Measurements from ENCODE around the gene PRG3.

PRG3 gene

DNA sequence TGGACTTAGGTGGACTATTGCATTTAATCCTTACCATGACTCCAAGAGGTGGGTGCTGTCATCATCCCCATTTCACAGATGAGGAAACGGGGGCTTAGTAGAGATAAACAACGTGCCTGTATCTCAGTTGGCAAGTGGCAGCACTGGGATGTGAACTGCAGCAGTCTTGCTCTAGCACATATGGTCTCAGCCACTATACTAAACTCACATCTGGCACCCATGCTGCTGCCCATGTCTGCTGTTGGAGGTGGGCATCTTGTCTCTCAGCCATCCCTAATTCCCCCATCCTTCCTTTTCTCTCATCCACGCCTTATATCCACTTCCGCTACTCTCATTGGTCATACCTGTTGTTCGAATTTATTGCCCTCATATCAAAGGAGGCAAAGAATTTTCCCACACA, 3.8 kb downstream of the PRG3 start:
- CTCF ChIA-PET: interaction anchor here (1.2 to 1.6 kb wide), 2 partner anchors 10 to 22 kb away, joined by 3 to 6 read pairs; no protein-coding TSS in a partner anchor
- Histone ChIP-seq H3K4me1 (ENCODE audit: control extremely low read depth in 1 of 4, control insufficient read depth in 4 of 4, insufficient read depth in 4 of 4, low read length in 3 of 4) (peaks cover 0 to 8% (median 6%) of the 10 kb centered on the region in 4 experiments), H3K27ac (ENCODE audit: insufficient read depth in 1 of 2, low read depth in 1 of 2, low read length in 2 of 2, poor library complexity in 1 of 2, severe bottlenecking in 2 of 2) (no peak overlapping the region), H3K27me3 (replicated peaks in 2 of 5; ENCODE audit: control insufficient read depth in 4 of 5, insufficient read depth in 5 of 5, low read length in 4 of 5) (peaks cover 0 to 4% (median 0%) of the 10 kb centered on the region in 5 experiments), H3K9me3 (ENCODE audit: control extremely low read depth in 1 of 5, control insufficient read depth in 4 of 5, insufficient read depth in 2 of 5, low read depth in 1 of 5, low read length in 4 of 5) (no peaks in the 10 kb centered on the region), H3K36me3 (ENCODE audit: control insufficient read depth in 4 of 4, insufficient read depth in 4 of 4, low read length in 3 of 4) (no peaks in the 10 kb centered on the region), H3K4me3 (ENCODE audit: control insufficient read depth in 1 of 7, extremely low read depth in 1 of 7, insufficient read depth in 4 of 7, low read depth in 2 of 7, low read length in 6 of 7) (no peak overlapping the region)
- no peak for DNase-seq
- 83% methylated on average over 4 of the region's 5 CpGs for whole genome bisulfite sequencing (ENCODE audit: insufficient coverage)
- POLR2A ChIA-PET: no interaction called here

- peaks cover 0 to 8% (median 7%) of the 10 kb centered on the region in 4 experiments for H3K4me1 ChIP-seq (ENCODE audit: control extremely low read depth in 1 of 4, control insufficient read depth in 4 of 4, insufficient read depth in 4 of 4, low read length in 3 of 4)
- POLR2A ChIA-PET: no interaction called here
- CTCF ChIA-PET: interaction anchor here (0.6 to 1.6 kb wide), 3 partner anchors 10 to 23 kb away, joined by 3 to 6 read pairs (median 4); no protein-coding TSS in a partner anchor
- no peak overlapping the region for H3K27ac ChIP-seq (ENCODE audit: insufficient read depth in 1 of 2, low read depth in 1 of 2, low read length in 2 of 2, poor library complexity in 1 of 2, severe bottlenecking in 2 of 2)
- peaks cover 0 to 4% (median 0%) of the 10 kb centered on the region in 5 experiments for H3K27me3 ChIP-seq (replicated peaks in 2 of 5; ENCODE audit: control insufficient read depth in 4 of 5, insufficient read depth in 5 of 5, low read length in 4 of 5)
- no peak overlapping the region for H3K4me3 ChIP-seq (ENCODE audit: control insufficient read depth in 1 of 7, extremely low read depth in 1 of 7, insufficient read depth in 4 of 7, low read depth in 2 of 7, low read length in 6 of 7)
- DNase-seq: no peak
- WGBS (ENCODE audit: insufficient coverage): 60% methylated on average over 15 of the region's 26 CpGs
- H3K9me3 ChIP-seq (ENCODE audit: control extremely low read depth in 1 of 5, control insufficient read depth in 4 of 5, insufficient read depth in 2 of 5, low read depth in 1 of 5, low read length in 4 of 5): no peaks in the 10 kb centered on the region
- H3K36me3 ChIP-seq (ENCODE audit: control insufficient read depth in 4 of 4, insufficient read depth in 4 of 4, low read length in 3 of 4): no peaks in the 10 kb centered on the region
These were observed 4.6 kb downstream of the PRG3 start for GRCh38 chr11:57376095-57377090.

- ChIA-PET CTCF (no interaction called here), POLR2A (no interaction called here)
- Histone ChIP-seq H3K36me3 (ENCODE audit: control insufficient read depth in 4 of 4, insufficient read depth in 4 of 4, low read length in 3 of 4) (no peaks in the 10 kb centered on the region), H3K4me3 (ENCODE audit: control insufficient read depth in 1 of 7, extremely low read depth in 1 of 7, insufficient read depth in 4 of 7, low read depth in 2 of 7, low read length in 6 of 7) (no peak overlapping the region), H3K27me3 (replicated peaks in 2 of 5; ENCODE audit: control insufficient read depth in 4 of 5, insufficient read depth in 5 of 5, low read length in 4 of 5) (peaks cover 0 to 4% (median 0%) of the 10 kb centered on the region in 5 experiments), H3K27ac (ENCODE audit: insufficient read depth in 1 of 2, low read depth in 1 of 2, low read length in 2 of 2, poor library complexity in 1 of 2, severe bottlenecking in 2 of 2) (no peak overlapping the region), H3K9me3 (ENCODE audit: control extremely low read depth in 1 of 5, control insufficient read depth in 4 of 5, insufficient read depth in 2 of 5, low read depth in 1 of 5, low read length in 4 of 5) (no peaks in the 10 kb centered on the region), H3K4me1 (ENCODE audit: control extremely low read depth in 1 of 4, control insufficient read depth in 4 of 4, insufficient read depth in 4 of 4, low read length in 3 of 4) (peaks cover 0 to 13% (median 7%) of the 10 kb centered on the region in 4 experiments)
- no peak for DNase-seq
- WGBS (ENCODE audit: insufficient coverage): 20% methylated on average over 2 of the region's 2 CpGs
These were observed 5.5 kb downstream of the PRG3 start for GRCh38 chr11:57375490-57375889.

DNA sequence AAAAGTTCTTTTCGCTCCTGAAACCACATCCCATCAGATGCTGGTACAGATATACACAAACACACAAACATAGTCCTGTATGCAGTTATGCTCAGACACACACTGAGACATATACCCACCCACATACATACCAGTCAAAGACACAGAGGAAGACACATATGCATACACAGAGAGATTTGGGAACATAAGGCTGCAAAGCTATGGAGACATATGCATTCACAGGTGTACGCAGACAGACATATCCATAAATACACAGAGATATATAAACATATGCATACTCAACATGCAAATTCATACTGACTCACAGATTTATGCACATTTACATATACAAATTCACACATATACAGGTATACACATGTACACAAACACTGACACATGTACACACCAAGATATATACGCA, 6.0 kb downstream of the PRG3 start:
- CTCF ChIA-PET: no interaction called here
- no peak for DNase-seq
- POLR2A ChIA-PET: no interaction called here
- Histone ChIP-seq H3K4me1 (ENCODE audit: control extremely low read depth in 1 of 4, control insufficient read depth in 4 of 4, insufficient read depth in 4 of 4, low read length in 3 of 4) (peaks cover 0 to 13% (median 7%) of the 10 kb centered on the region in 4 experiments), H3K36me3 (ENCODE audit: control insufficient read depth in 4 of 4, insufficient read depth in 4 of 4, low read length in 3 of 4) (no peaks in the 10 kb centered on the region), H3K9me3 (ENCODE audit: control extremely low read depth in 1 of 5, control insufficient read depth in 4 of 5, insufficient read depth in 2 of 5, low read depth in 1 of 5, low read length in 4 of 5) (no peaks in the 10 kb centered on the region), H3K4me3 (ENCODE audit: control insufficient read depth in 1 of 7, extremely low read depth in 1 of 7, insufficient read depth in 4 of 7, low read depth in 2 of 7, low read length in 6 of 7) (no peak overlapping the region), H3K27ac (ENCODE audit: insufficient read depth in 1 of 2, low read depth in 1 of 2, low read length in 2 of 2, poor library complexity in 1 of 2, severe bottlenecking in 2 of 2) (no peak overlapping the region), H3K27me3 (replicated peaks in 2 of 5; ENCODE audit: control insufficient read depth in 4 of 5, insufficient read depth in 5 of 5, low read length in 4 of 5) (peaks cover 0 to 4% (median 0%) of the 10 kb centered on the region in 5 experiments)
- WGBS (ENCODE audit: insufficient coverage): 92% methylated on average over 2 of the region's 3 CpGs

DNA sequence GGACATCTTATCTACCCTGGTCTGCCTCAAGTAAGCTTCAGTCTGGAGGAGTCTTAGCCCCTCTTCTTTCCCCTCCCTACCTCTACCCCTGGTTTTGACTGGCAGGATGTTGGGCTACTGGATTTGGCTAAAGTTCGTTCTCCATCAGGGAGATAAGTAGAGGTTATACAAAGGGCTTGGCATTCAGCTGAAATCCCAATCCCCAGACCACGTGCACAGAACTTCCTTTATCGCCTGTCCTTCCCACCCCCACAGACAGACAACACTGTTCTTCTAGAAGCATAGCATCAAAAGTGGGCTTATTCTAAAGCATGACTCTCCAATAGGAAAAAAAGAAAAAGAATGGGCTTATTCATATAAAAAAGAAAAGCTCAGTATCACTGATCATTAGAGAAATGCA, 7.8 kb downstream of the PRG3 start:
- H3K4me1 ChIP-seq (ENCODE audit: control extremely low read depth in 1 of 4, control insufficient read depth in 4 of 4, insufficient read depth in 4 of 4, low read length in 3 of 4): peaks cover 0 to 28% (median 19%) of the 10 kb centered on the region in 4 experiments
- H3K27ac ChIP-seq (ENCODE audit: insufficient read depth in 1 of 2, low read depth in 1 of 2, low read length in 2 of 2, poor library complexity in 1 of 2, severe bottlenecking in 2 of 2): no peak overlapping the region
- ChIA-PET POLR2A (no interaction called here), CTCF (interaction anchor here (1.0 to 1.4 kb wide), 2 partner anchors 11 to 15 kb away, joined by 3 to 4 read pairs; no protein-coding TSS in a partner anchor)
- DNase-seq: no peak
- no CpG with 5 or more reads among the region's 3 CpGs for WGBS (ENCODE audit: insufficient coverage)
- no peaks in the 10 kb centered on the region for H3K36me3 ChIP-seq (ENCODE audit: control insufficient read depth in 4 of 4, insufficient read depth in 4 of 4, low read length in 3 of 4)
- H3K27me3 ChIP-seq (replicated peaks in 2 of 5; ENCODE audit: control insufficient read depth in 4 of 5, insufficient read depth in 5 of 5, low read length in 4 of 5): peaks cover 0 to 4% (median 0%) of the 10 kb centered on the region in 5 experiments
- no peaks in the 10 kb centered on the region for H3K9me3 ChIP-seq (ENCODE audit: control extremely low read depth in 1 of 5, control insufficient read depth in 4 of 5, insufficient read depth in 2 of 5, low read depth in 1 of 5, low read length in 4 of 5)
- no peak overlapping the region for H3K4me3 ChIP-seq (ENCODE audit: control insufficient read depth in 1 of 7, extremely low read depth in 1 of 7, insufficient read depth in 4 of 7, low read depth in 2 of 7, low read length in 6 of 7)

DNA sequence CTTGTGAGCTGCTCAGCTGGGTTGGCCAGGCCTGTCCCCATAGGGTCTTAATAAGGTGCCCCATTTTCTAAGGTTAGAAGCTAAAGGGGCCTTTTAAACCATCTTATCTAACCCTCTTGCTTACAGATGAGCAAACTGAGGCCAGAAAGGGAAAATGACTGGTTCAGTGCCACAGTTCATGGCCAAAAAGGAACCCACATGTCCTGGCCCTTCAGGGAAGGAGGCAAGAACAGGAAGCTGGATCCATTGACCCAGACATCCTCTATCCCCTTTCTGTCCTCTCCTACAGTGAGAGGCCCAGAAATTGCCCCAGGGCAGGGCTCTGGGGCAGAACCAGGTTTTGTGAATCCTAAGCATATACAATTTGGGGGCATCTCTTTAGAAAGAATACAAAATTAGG, 10.0 kb downstream of the PRG3 start:
- ChIA-PET POLR2A (no interaction called here), CTCF (no interaction called here)
- Histone ChIP-seq H3K27ac (ENCODE audit: insufficient read depth in 1 of 2, low read depth in 1 of 2, low read length in 2 of 2, poor library complexity in 1 of 2, severe bottlenecking in 2 of 2) (no peak overlapping the region), H3K36me3 (ENCODE audit: control insufficient read depth in 4 of 4, insufficient read depth in 4 of 4, low read length in 3 of 4) (no peaks in the 10 kb centered on the region), H3K4me1 (ENCODE audit: control extremely low read depth in 1 of 4, control insufficient read depth in 4 of 4, insufficient read depth in 4 of 4, low read length in 3 of 4) (peaks cover 1 to 47% (median 25%) of the 10 kb centered on the region in 4 experiments), H3K4me3 (ENCODE audit: control insufficient read depth in 1 of 7, extremely low read depth in 1 of 7, insufficient read depth in 4 of 7, low read depth in 2 of 7, low read length in 6 of 7) (no peak overlapping the region), H3K9me3 (ENCODE audit: control extremely low read depth in 1 of 5, control insufficient read depth in 4 of 5, insufficient read depth in 2 of 5, low read depth in 1 of 5, low read length in 4 of 5) (no peaks in the 10 kb centered on the region), H3K27me3 (replicated peaks in 2 of 5; ENCODE audit: control insufficient read depth in 4 of 5, insufficient read depth in 5 of 5, low read length in 4 of 5) (no peaks in the 10 kb centered on the region)
- DNase-seq: no peak

GRCh38 chr11:57370251-57370650, 10.7 kb downstream of the PRG3 start:
- Histone ChIP-seq H3K9me3 (ENCODE audit: control extremely low read depth in 1 of 5, control insufficient read depth in 4 of 5, insufficient read depth in 2 of 5, low read depth in 1 of 5, low read length in 4 of 5) (no peaks in the 10 kb centered on the region), H3K4me3 (ENCODE audit: control insufficient read depth in 1 of 7, extremely low read depth in 1 of 7, insufficient read depth in 4 of 7, low read depth in 2 of 7, low read length in 6 of 7) (no peak overlapping the region), H3K4me1 (ENCODE audit: control extremely low read depth in 1 of 4, control insufficient read depth in 4 of 4, insufficient read depth in 4 of 4, low read length in 3 of 4) (peaks cover 1 to 48% (median 19%) of the 10 kb centered on the region in 4 experiments), H3K27me3 (replicated peaks in 2 of 5; ENCODE audit: control insufficient read depth in 4 of 5, insufficient read depth in 5 of 5, low read length in 4 of 5) (no peaks in the 10 kb centered on the region), H3K36me3 (ENCODE audit: control insufficient read depth in 4 of 4, insufficient read depth in 4 of 4, low read length in 3 of 4) (no peaks in the 10 kb centered on the region), H3K27ac (ENCODE audit: insufficient read depth in 1 of 2, low read depth in 1 of 2, low read length in 2 of 2, poor library complexity in 1 of 2, severe bottlenecking in 2 of 2) (no peak overlapping the region)
- ChIA-PET CTCF (interaction anchor here (1.1 kb wide), 1 partner anchor 9 kb away, joined by 3 read pairs; no protein-coding TSS in a partner anchor), POLR2A (no interaction called here)
- DNase-seq: no peak
- 97% methylated on average over 6 of the region's 7 CpGs for WGBS (ENCODE audit: insufficient coverage)

Measured in common myeloid progenitor, CD34-positive (primary cell).